Uterus (tissue), 4 donors: ENCODE measurements around the gene OR2A25. TPM values are rescaled to one million over a fixed set of nuclear protein-coding genes. Genes with fewer than 3 reads are reported as not detected.

Experiments used
- DNase-seq, 2 donors: peaks; one replicate each; pipeline ENCODE4 v3.0.0-alpha.2; 2019 to 2020
- H3K27ac ChIP-seq, 2 donors: fragments of 200-600 bp; sonication (generic); 1 replicate in 1 of 2; 2 replicates in 1 of 2; pipeline ENCODE4 v1.5.1; 2016 to 2018
- H3K27me3 ChIP-seq, 2 donors: fragments of 200-600 bp; sonication (generic); one replicate each; pipeline ENCODE4 v1.5.1; 2018 to 2019; ENCODE audit warnings: control low read depth in 1 of 2
- H3K36me3 ChIP-seq, 2 donors: fragments of 200-600 bp; sonication (generic); one replicate each; pipeline ENCODE4 v1.5.1; 2019; ENCODE audit warnings: control low read depth in 1 of 2
- H3K4me1 ChIP-seq, 2 donors: fragments of 200-600 bp; sonication (generic); one replicate each; pipeline ENCODE4 v1.5.1; 2018 to 2019; ENCODE audit warnings: control low read depth in 1 of 2
- H3K4me3 ChIP-seq, 2 donors: fragments of 200-600 bp; sonication (generic); 1 replicate in 1 of 2; 2 replicates in 1 of 2; pipeline ENCODE4 v1.5.1; 2018 to 2019; ENCODE audit warnings: mild to moderate bottlenecking in 1 of 2
- H3K9me3 ChIP-seq, 2 donors: fragments of 200-600 bp; sonication (generic); one replicate each; pipeline ENCODE4 v1.5.1; 2019; ENCODE audit warnings: control low read depth in 1 of 2
- POLR2A ChIP-seq, 2 donors: fragments of 450-650 bp; IDR thresholded peaks; one replicate each; pipeline ENCODE4 v1.6.1; 2016; ENCODE audit warnings: antibody characterized with exemption in 2 of 2, mild to moderate bottlenecking in 1 of 2, moderate library complexity in 1 of 2
- intact Hi-C: fragments of 100-400 bp; cut with DNase I; formaldehyde crosslinking; loops from one replicate; pipeline ENCODE4 v1.15.1; 2023; ENCODE audit warnings: low total_unique reads
- total RNA-seq, 4 donors: library from RNA; depleted of rRNA in 3 of 4; stranded (reverse); fragments of >200 nt in 3 of 4; gene quantifications; one replicate each; pipeline versions ENCODE4 v1.1.0 to v1.2.4, GENCODE V29; 2014 to 2023
- TF ChIP-seq, protein P1 (sequence below), 4 experiments: fragments of 200-600 bp in 2 of 4; fragments of 450-650 bp in 2 of 4; sonication (generic) in 2 of 4; IDR thresholded peaks; one replicate each; pipeline ENCODE4 v1.5.1; 2016 to 2019; ENCODE audit warnings: antibody characterized with exemption in 4 of 4, mild to moderate bottlenecking in 2 of 4, moderate library complexity in 1 of 4
- donor health status: DM: yes; HTN: yes; CAD: no.

The OR2A25 gene
- total RNA-seq, 4 donors from 2014 or later = not detected

DNA sequence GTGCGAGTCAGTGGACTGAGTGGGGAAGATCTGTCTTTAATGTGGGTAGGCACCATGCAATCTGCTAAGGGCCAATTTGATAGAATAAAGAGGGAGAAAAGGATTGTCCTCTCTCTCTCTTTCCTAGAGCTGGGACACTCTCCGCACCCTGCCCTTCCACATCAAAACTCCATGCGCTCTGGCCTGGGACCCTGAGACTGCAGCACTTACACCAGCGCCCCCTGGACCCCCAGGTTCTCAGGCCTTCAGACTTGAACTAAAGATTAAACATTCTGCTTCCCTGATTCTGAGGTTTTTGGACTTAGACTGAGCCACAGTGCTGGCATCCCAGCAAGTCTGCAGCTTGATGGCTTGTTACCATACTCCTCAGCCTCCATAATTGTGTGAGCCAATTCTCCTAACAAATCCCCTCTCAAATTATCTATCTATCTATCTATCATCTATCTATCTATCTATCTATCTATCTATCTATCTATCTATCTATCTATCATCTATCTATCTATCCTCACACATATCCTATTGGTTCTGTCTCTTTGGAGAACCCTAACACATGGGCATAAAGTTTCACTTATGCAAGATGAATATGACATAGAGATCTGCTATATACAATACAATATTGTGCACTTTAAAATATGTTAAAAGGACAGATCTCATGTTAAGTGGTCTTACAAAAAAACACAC lies 43.3 kb upstream of the OR2A25 start:
- intact Hi-C loops = no loop called here
- Histone ChIP-seq H3K4me3 (no peak overlapping the region), H3K27me3 (no peaks in the 10 kb centered on the region), H3K9me3 (no peaks in the 10 kb centered on the region), H3K27ac (no peak overlapping the region), H3K36me3 (no peaks in the 10 kb centered on the region), H3K4me1 (no peaks in the 10 kb centered on the region)
- DNase-seq = no peak
- TF ChIP-seq POLR2A (IDR thresholded peaks at IDR 0.05) = no peak
- TF ChIP-seq, protein P1, sequence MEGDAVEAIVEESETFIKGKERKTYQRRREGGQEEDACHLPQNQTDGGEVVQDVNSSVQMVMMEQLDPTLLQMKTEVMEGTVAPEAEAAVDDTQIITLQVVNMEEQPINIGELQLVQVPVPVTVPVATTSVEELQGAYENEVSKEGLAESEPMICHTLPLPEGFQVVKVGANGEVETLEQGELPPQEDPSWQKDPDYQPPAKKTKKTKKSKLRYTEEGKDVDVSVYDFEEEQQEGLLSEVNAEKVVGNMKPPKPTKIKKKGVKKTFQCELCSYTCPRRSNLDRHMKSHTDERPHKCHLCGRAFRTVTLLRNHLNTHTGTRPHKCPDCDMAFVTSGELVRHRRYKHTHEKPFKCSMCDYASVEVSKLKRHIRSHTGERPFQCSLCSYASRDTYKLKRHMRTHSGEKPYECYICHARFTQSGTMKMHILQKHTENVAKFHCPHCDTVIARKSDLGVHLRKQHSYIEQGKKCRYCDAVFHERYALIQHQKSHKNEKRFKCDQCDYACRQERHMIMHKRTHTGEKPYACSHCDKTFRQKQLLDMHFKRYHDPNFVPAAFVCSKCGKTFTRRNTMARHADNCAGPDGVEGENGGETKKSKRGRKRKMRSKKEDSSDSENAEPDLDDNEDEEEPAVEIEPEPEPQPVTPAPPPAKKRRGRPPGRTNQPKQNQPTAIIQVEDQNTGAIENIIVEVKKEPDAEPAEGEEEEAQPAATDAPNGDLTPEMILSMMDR (IDR thresholded peaks at IDR 0.05) = no peak

- H3K27ac ChIP-seq = no peak overlapping the region
- H3K27me3 ChIP-seq = no peaks in the 10 kb centered on the region
- H3K4me1 ChIP-seq = no peaks in the 10 kb centered on the region
- TF ChIP-seq, protein P1 (IDR thresholded peaks at IDR 0.05) = peak; percentile 38 to 68 (median 53)
- TF ChIP-seq POLR2A (IDR thresholded peaks at IDR 0.05) = no peak
- DNase-seq = no peak
- intact Hi-C loops = no loop called here
- no peak overlapping the region for H3K4me3 ChIP-seq
- no peaks in the 10 kb centered on the region for H3K36me3 ChIP-seq
- no peaks in the 10 kb centered on the region for H3K9me3 ChIP-seq
Measured at GRCh38 chr7:144027070-144027469, 42.5 kb upstream of the OR2A25 start.

DNA sequence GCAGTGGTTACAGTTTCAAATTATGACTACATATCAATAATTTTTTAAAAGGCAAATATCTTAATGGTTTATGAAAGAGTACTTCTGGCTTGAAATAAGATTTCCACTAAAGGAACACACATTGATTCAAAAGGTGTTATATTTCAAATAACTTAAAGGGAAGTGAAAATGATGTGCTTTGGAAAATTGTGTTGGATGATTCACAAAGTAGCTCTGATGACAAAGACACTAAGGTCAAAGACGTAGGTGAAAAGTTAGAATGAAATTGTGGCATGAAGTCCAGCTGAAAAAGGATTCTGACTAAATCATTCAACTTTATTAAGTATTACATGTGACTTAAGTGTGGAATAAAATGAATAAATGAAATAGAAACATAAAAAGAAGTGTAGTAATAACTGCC lies 41.6 kb upstream of the OR2A25 start:
- DNase-seq = no peak
- intact Hi-C loops = no loop called here
- Histone ChIP-seq H3K4me1 (no peaks in the 10 kb centered on the region), H3K27ac (no peak overlapping the region), H3K9me3 (no peaks in the 10 kb centered on the region), H3K36me3 (no peaks in the 10 kb centered on the region), H3K27me3 (no peaks in the 10 kb centered on the region), H3K4me3 (no peak overlapping the region)
- no peak for TF ChIP-seq POLR2A (IDR thresholded peaks at IDR 0.05)
- TF ChIP-seq, protein P1 (IDR thresholded peaks at IDR 0.05) = no peak

- Histone ChIP-seq H3K4me3 (no peak overlapping the region), H3K4me1 (no peaks in the 10 kb centered on the region), H3K27ac (no peak overlapping the region), H3K9me3 (no peaks in the 10 kb centered on the region), H3K27me3 (no peaks in the 10 kb centered on the region), H3K36me3 (no peaks in the 10 kb centered on the region)
- DNase-seq = no peak
- TF ChIP-seq, protein P1 (IDR thresholded peaks at IDR 0.05) = no peak
- no peak for TF ChIP-seq POLR2A (IDR thresholded peaks at IDR 0.05)
- intact Hi-C loops = no loop called here
Measured at GRCh38 chr7:144028547-144028946, 41.1 kb upstream of the OR2A25 start.

DNA sequence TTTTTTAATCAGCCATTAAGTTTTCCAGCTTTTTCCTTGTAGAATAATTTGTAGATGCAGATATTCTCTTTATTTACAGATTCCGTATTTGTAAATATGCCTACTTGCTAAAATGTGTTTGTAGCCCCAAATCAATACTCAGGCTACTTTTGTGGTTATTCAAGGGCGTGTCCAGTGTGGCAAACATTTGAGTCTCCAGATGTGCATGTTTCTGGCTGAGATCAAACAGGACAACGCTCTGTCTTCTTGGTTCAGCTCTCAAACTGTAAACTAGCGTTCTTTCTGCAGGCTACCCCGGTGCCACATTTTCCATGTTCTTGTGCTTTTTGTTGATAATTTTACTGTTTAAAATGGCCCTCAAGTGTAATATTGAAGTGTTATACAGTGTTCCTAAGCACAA lies 37.1 kb upstream of the OR2A25 start:
- Histone ChIP-seq H3K36me3 (no peaks in the 10 kb centered on the region), H3K27me3 (no peaks in the 10 kb centered on the region), H3K4me3 (no peak overlapping the region), H3K4me1 (no peaks in the 10 kb centered on the region), H3K27ac (no peak overlapping the region), H3K9me3 (no peaks in the 10 kb centered on the region)
- TF ChIP-seq, protein P1 (IDR thresholded peaks at IDR 0.05) = no peak
- TF ChIP-seq POLR2A (IDR thresholded peaks at IDR 0.05) = no peak
- no peak for DNase-seq
- intact Hi-C loops = no loop called here
